Activated naive CD4-positive, alpha-beta T cell (primary cell): ENCODE measurements around the gene DHX57.

Experiments used
- DNase-seq, 4 experiments: peaks; one replicate each; lab custom pipeline; 2025; lab: John Stamatoyannopoulos, UW

DHX57 gene

GRCh38 chr2:38875576-38876367, at the start of gene DHX57, which contains the start of gene MORN2:
DHX57 (minus strand) TSS chr2:38875934; CDS start chr2:38868405, 7,529 bp downstream.
MORN2 (plus strand) TSS chr2:38875976.
- DNase-seq, result peak; percentile 38 to 69 (median 54)

- no peak for DNase-seq
Observed at GRCh38 chr2:38922902-38923301, 47.2 kb upstream of the DHX57 start.

GRCh38 chr2:38922389-38922788, 46.7 kb upstream of the DHX57 start:
- no peak for DNase-seq

GRCh38 chr2:38912619-38913018, 36.9 kb upstream of the DHX57 start:
- no peak for DNase-seq

GRCh38 chr2:38911191-38911590, 35.5 kb upstream of the DHX57 start:
- no peak for DNase-seq

GRCh38 chr2:38909872-38910271, 34.1 kb upstream of the DHX57 start:
- no peak for DNase-seq

GRCh38 chr2:38907743-38908562, 32.2 kb upstream of the DHX57 start:
- no peak for DNase-seq

- DNase-seq, result no peak
Observed at GRCh38 chr2:38907242-38907641, 31.5 kb upstream of the DHX57 start.

GRCh38 chr2:38905251-38905650, 29.5 kb upstream of the DHX57 start:
- DNase-seq, result no peak

GRCh38 chr2:38900726-38901125, 25.0 kb upstream of the DHX57 start:
- no peak for DNase-seq

- DNase-seq, result no peak
Observed at GRCh38 chr2:38898256-38898655, 22.5 kb upstream of the DHX57 start.

- DNase-seq, result no peak
Observed at GRCh38 chr2:38892819-38893218, 17.1 kb upstream of the DHX57 start.

GRCh38 chr2:38889575-38889974, 13.8 kb upstream of the DHX57 start, which contains the start of gene ARHGEF33:
ARHGEF33 (plus strand) TSS chr2:38889875; CDS start chr2:38919448, 29,573 bp downstream.
- no peak for DNase-seq

- no peak for DNase-seq
Observed at GRCh38 chr2:38889045-38889444, 13.3 kb upstream of the DHX57 start.

GRCh38 chr2:38887902-38888554, 12.3 kb upstream of the DHX57 start:
- DNase-seq, result no peak

- no peak for DNase-seq
Observed at GRCh38 chr2:38887347-38887746, 11.6 kb upstream of the DHX57 start.

GRCh38 chr2:38886063-38886462, 10.3 kb upstream of the DHX57 start:
- no peak for DNase-seq

GRCh38 chr2:38876407-38876806, 673 bp upstream of the DHX57 start:
- DNase-seq, result no peak

GRCh38 chr2:38875227-38875575, 533 bp downstream of the DHX57 start:
- DNase-seq, result no peak

GRCh38 chr2:38873763-38874162, 2.0 kb downstream of the DHX57 start:
- no peak for DNase-seq

- no peak for DNase-seq
Observed at GRCh38 chr2:38871432-38871831, 4.3 kb downstream of the DHX57 start.

GRCh38 chr2:38866773-38867443, 8.8 kb downstream of the DHX57 start:
- DNase-seq, result no peak
